Panc1 (cell line): Measurements from ENCODE around the gene SLC22A5. TPM values are rescaled to one million over a fixed set of nuclear protein-coding genes. Genes with fewer than 3 reads are reported as not detected.

Experiments
- ATAC-seq: fragments of 200-7000 bp; cut with Tn5 transposase; 2 replicates; pipeline ENCODE4 v1.9.1; 2020; ENCODE audit warnings: mild to moderate bottlenecking, moderate library complexity
- BruUV-seq: library from RNA; stranded (reverse); fragments of 400-500 nt; replicated peaks from 2 replicates; lab custom pipeline; 2021; lab: Mats Ljungman, UMichigan
- CTCF ChIA-PET: fragments of 300-600 bp; sonication (Branson Sonifier 250); formaldehyde crosslinking; loops from one replicate; lab custom pipeline; 2022; ENCODE audit warnings: antibody characterized with exemption; lab: Charles Lee
- POLR2A ChIA-PET: fragments of 300-600 bp; sonication (Branson Sonifier 250); formaldehyde crosslinking; loops from one replicate; lab custom pipeline; 2022; ENCODE audit warnings: antibody characterized with exemption; lab: Charles Lee
- DNase-seq: peaks from one replicate; pipeline ENCODE4 v3.0.0-alpha.2; 2010; ENCODE audit warnings: low read depth, low spot score
- H3K27ac ChIP-seq: 2 replicates; pipeline ENCODE4 v1.5.1; 2011; ENCODE audit warnings: mild to moderate bottlenecking, low read length, inconsistent platforms
- H3K27me3 ChIP-seq: fragments of 200-500 bp; sonication (Bioruptor generic); 2 replicates; pipeline ENCODE4 v1.6.0; 2014; ENCODE audit warnings: low read length, inconsistent platforms; ENCODE audit not compliant: control insufficient read depth, insufficient read depth
- H3K36me3 ChIP-seq: fragments of 200-500 bp; sonication (Bioruptor generic); 2 replicates; pipeline ENCODE4 v1.5.1; 2014; ENCODE audit warnings: inconsistent platforms, mild to moderate bottlenecking, low read length, moderate library complexity; ENCODE audit not compliant: control insufficient read depth, insufficient read depth
- H3K4me1 ChIP-seq: 2 replicates; pipeline ENCODE4 v1.5.1; 2011; ENCODE audit warnings: inconsistent platforms, mild to moderate bottlenecking, low read length, moderate library complexity; ENCODE audit not compliant: control insufficient read depth, insufficient read depth
- H3K4me3 ChIP-seq, 2 experiments: 2 replicates each; pipeline ENCODE4 v1.5.1; 2011 to 2012; ENCODE audit warnings: low read depth in 2 of 2, low read length in 2 of 2, mild to moderate bottlenecking in 2 of 2, inconsistent platforms in 1 of 2, moderate library complexity in 1 of 2
- H3K9me3 ChIP-seq: fragments of 200-500 bp; sonication (Bioruptor generic); 2 replicates; pipeline ENCODE4 v1.5.1; 2014; ENCODE audit warnings: low read depth, mild to moderate bottlenecking, inconsistent platforms, low read length, moderate library complexity; ENCODE audit not compliant: control insufficient read depth, insufficient read depth
- POLR2AphosphoS5 ChIP-seq: IDR thresholded peaks from 2 replicates; pipeline ENCODE4 v1.6.1; 2012; ENCODE audit warnings: mild to moderate bottlenecking, low read depth, low read length, moderate library complexity
- SIN3A ChIP-seq: IDR thresholded peaks from 2 replicates; pipeline ENCODE4 v1.6.1; 2012; ENCODE audit warnings: low read depth, mild to moderate bottlenecking, low read length, moderate library complexity, borderline replicate concordance; ENCODE audit not compliant: insufficient read depth
- TCF7L2 ChIP-seq: IDR thresholded peaks from 2 replicates; pipeline ENCODE4 v1.6.1; 2011; ENCODE audit warnings: mild to moderate bottlenecking, low read depth, low read length, inconsistent platforms
- in situ Hi-C: cut with HindIII; loops from 2 replicates; pipeline ENCODE4 v1.10.0; 2016; ENCODE audit warnings: low sequenced_read_pairs, low pct_unique_long_range_greater_than_20kb
- intact Hi-C: fragments of 100-400 bp; cut with micrococcal nuclease; formaldehyde crosslinking; loops from one replicate; pipeline ENCODE4 v1.10.0; 2022; ENCODE audit not compliant: unreplicated experiment
- total RNA-seq: library from RNA; stranded (reverse); gene quantifications from one replicate; pipeline ENCODE4 v1.2.1, GENCODE V29; 2021; ENCODE audit not compliant: unreplicated experiment
- TF ChIP-seq, protein P1 (sequence below): fragments of 450-650 bp; IDR thresholded peaks from 2 replicates; pipeline ENCODE4 v1.5.1; 2017; ENCODE audit warnings: mild to moderate bottlenecking
- TF ChIP-seq, protein P2 (sequence below), 2 experiments: IDR thresholded peaks; 2 replicates each; pipeline ENCODE4 v1.6.1; 2011 to 2012; ENCODE audit warnings: low read depth in 2 of 2, control low read depth in 1 of 2, low read length in 1 of 2, mild to moderate bottlenecking in 1 of 2, moderate library complexity in 1 of 2; ENCODE audit not compliant: insufficient read depth in 1 of 2

SLC22A5 gene
- total RNA-seq, 1 experiment from 2014 or later: 9.5 TPM

DNA sequence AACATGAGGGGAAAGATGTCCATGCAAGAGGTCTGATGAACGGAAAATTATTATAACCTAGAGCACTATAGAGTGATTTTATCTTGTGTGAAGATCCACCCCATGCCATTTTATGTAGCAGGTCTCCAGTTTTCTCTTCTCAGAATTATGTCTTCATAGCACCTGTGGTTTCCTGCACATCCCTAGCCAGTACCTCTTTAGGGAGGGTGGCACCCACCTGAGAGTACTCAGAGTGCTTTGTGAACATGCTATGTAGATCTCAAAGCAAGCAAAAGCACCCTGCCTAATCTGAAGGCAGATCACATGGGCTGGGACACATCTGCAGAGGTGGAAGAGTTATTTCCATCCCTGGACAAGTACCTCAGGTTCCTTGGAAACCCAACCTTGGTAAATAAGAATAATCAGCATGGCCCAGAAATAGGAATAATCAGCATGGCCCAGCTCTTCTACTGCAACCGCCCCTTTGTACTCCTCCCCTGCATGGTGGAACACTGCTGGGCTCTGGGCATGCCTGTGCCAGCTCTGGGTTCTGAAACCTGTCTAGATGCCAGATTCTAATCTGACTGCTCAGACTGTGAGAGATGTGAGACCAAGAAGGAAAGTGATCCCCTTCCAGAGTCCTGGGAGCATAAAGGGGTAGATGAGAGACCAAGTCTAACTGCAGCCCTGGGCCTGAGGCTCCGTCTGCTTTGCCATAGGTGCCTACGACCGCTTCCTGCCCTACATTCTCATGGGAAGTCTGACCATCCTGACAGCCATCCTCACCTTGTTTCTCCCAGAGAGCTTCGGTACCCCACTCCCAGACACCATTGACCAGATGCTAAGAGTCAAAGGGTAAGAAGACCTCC lies 23.7 kb downstream of the SLC22A5 start:
- intact Hi-C loops: no loop called here
- TF ChIP-seq POLR2AphosphoS5 (no peak), SIN3A (no peak), TCF7L2 (no peak)
- TF ChIP-seq, protein P1, sequence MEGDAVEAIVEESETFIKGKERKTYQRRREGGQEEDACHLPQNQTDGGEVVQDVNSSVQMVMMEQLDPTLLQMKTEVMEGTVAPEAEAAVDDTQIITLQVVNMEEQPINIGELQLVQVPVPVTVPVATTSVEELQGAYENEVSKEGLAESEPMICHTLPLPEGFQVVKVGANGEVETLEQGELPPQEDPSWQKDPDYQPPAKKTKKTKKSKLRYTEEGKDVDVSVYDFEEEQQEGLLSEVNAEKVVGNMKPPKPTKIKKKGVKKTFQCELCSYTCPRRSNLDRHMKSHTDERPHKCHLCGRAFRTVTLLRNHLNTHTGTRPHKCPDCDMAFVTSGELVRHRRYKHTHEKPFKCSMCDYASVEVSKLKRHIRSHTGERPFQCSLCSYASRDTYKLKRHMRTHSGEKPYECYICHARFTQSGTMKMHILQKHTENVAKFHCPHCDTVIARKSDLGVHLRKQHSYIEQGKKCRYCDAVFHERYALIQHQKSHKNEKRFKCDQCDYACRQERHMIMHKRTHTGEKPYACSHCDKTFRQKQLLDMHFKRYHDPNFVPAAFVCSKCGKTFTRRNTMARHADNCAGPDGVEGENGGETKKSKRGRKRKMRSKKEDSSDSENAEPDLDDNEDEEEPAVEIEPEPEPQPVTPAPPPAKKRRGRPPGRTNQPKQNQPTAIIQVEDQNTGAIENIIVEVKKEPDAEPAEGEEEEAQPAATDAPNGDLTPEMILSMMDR: no peak
- TF ChIP-seq, protein P2, sequence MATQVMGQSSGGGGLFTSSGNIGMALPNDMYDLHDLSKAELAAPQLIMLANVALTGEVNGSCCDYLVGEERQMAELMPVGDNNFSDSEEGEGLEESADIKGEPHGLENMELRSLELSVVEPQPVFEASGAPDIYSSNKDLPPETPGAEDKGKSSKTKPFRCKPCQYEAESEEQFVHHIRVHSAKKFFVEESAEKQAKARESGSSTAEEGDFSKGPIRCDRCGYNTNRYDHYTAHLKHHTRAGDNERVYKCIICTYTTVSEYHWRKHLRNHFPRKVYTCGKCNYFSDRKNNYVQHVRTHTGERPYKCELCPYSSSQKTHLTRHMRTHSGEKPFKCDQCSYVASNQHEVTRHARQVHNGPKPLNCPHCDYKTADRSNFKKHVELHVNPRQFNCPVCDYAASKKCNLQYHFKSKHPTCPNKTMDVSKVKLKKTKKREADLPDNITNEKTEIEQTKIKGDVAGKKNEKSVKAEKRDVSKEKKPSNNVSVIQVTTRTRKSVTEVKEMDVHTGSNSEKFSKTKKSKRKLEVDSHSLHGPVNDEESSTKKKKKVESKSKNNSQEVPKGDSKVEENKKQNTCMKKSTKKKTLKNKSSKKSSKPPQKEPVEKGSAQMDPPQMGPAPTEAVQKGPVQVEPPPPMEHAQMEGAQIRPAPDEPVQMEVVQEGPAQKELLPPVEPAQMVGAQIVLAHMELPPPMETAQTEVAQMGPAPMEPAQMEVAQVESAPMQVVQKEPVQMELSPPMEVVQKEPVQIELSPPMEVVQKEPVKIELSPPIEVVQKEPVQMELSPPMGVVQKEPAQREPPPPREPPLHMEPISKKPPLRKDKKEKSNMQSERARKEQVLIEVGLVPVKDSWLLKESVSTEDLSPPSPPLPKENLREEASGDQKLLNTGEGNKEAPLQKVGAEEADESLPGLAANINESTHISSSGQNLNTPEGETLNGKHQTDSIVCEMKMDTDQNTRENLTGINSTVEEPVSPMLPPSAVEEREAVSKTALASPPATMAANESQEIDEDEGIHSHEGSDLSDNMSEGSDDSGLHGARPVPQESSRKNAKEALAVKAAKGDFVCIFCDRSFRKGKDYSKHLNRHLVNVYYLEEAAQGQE (IDR thresholded peaks at IDR 0.05; ENCODE audit: insufficient read depth in 1 of 2, low read depth in 2 of 2, low read length in 1 of 2): no peak
- no TSS peak for BruUV-seq
- Histone ChIP-seq H3K27me3 (no peaks in the 10 kb centered on the region), H3K36me3 (no peaks in the 10 kb centered on the region; the same call in 1 of the 2 replicates), H3K4me1 (peaks cover 22% of the 10 kb centered on the region), H3K27ac (no peak overlapping the region), H3K4me3 (no peak overlapping the region), H3K9me3 (no peaks in the 10 kb centered on the region)
- in situ Hi-C loops: loop anchor here (25.0 kb wide), 1 partner anchor 94 kb away; the partner anchor contains the start of gene IRF1
- no peak for ATAC-seq
- POLR2A ChIA-PET: no interaction called here
- no peak for DNase-seq
- CTCF ChIA-PET: no interaction called here

- H3K9me3 ChIP-seq: no peaks in the 10 kb centered on the region
- DNase-seq: no peak
- in situ Hi-C loops (loop anchor here (25.0 kb wide), 1 partner anchor 93 kb away; the partner anchor contains the start of gene IRF1), intact Hi-C loops (no loop called here)
- H3K27me3 ChIP-seq: no peaks in the 10 kb centered on the region
- BruUV-seq: no TSS peak
- ChIA-PET POLR2A (interaction anchor here (0.5 kb wide), 1 partner anchor 517 kb away, joined by 3 read pairs; no protein-coding TSS in a partner anchor), CTCF (no interaction called here)
- H3K36me3 ChIP-seq: no peaks in the 10 kb centered on the region; the same call in 1 of the 2 replicates
- H3K27ac ChIP-seq: no peak overlapping the region
- no peak for TF ChIP-seq TCF7L2
- TF ChIP-seq, protein P2 (IDR thresholded peaks at IDR 0.05; ENCODE audit: insufficient read depth in 1 of 2, low read depth in 2 of 2, low read length in 1 of 2): no peak
- TF ChIP-seq POLR2AphosphoS5: no peak
- TF ChIP-seq, protein P1: 0 out of 2 replicates have a peak, but pooled peaks have one; percentile 7
- H3K4me1 ChIP-seq: peaks cover 7% of the 10 kb centered on the region
- no peak overlapping the region for H3K4me3 ChIP-seq
- ATAC-seq: no peak
Observed at GRCh38 chr5:132394667-132395259, 25.3 kb downstream of the SLC22A5 start.
